SK-N-SH (cell line): ENCODE measurements around the gene LRRIQ4. TPM values are rescaled to one million over a fixed set of nuclear protein-coding genes. Genes with fewer than 3 reads are reported as not detected.

Experiments
- CTCF ChIA-PET: fragments of 300-600, 350-600 bp; formaldehyde crosslinking; extraction: SDS; loops from one replicate; lab custom pipeline; 2021; lab: Yijun Ruan, JAX
- POLR2A ChIA-PET: fragments of 350-600 bp; sonication (Branson Sonifier 250); formaldehyde crosslinking; extraction: SDS; loops from one replicate; lab custom pipeline; 2020; ENCODE audit warnings: antibody characterized with exemption, inconsistent platforms; lab: Yijun Ruan, JAX
- DNase-seq: peaks from one replicate; pipeline ENCODE4 v3.0.0; 2012
- H2AFZ ChIP-seq: fragments of 200-600 bp; sonication (generic); 2 replicates; pipeline ENCODE4 v1.8.1; 2016; ENCODE audit warnings: antibody characterized with exemption, mild to moderate bottlenecking, low read depth
- H3F3A ChIP-seq: fragments of 200-600 bp; sonication (generic); replicated peaks from 2 replicates; pipeline ENCODE3; 2016; ENCODE audit warnings: antibody characterized with exemption, mild to moderate bottlenecking; ENCODE audit not compliant: insufficient read depth
- H3K27ac ChIP-seq, 2 experiments: fragments of 200-500 bp in 1 of 2; fragments of 200-600 bp in 1 of 2; sonication (Bioruptor generic) in 1 of 2; sonication (generic), shearing (Covaris generic) in 1 of 2; 2 replicates each; pipeline versions ENCODE4 v1.5.1 to v1.6.1; 2014 to 2016; ENCODE audit warnings: low read depth in 2 of 2, inconsistent platforms in 1 of 2, low read length in 1 of 2, mild to moderate bottlenecking in 1 of 2, mixed read lengths in 1 of 2
- H3K27me3 ChIP-seq: fragments of 200-600 bp; sonication (generic), shearing (Covaris generic); 2 replicates; pipeline ENCODE4 v1.6.1; 2016; ENCODE audit warnings: mixed run types; ENCODE audit not compliant: insufficient read depth
- H3K36me3 ChIP-seq, 2 experiments: fragments of 200-500 bp in 1 of 2; fragments of 200-600 bp in 1 of 2; sonication (Bioruptor generic) in 1 of 2; sonication (generic) in 1 of 2; replicated peaks in 1 of 2; 2 replicates each; pipeline versions ENCODE3 to v1.5.1; 2014 to 2016; ENCODE audit warnings: low read length in 1 of 2, mild to moderate bottlenecking in 1 of 2; ENCODE audit not compliant: insufficient read depth in 2 of 2, control insufficient read depth in 1 of 2
- H3K4me1 ChIP-seq, 2 experiments: fragments of 200-500 bp in 1 of 2; fragments of 200-600 bp in 1 of 2; sonication (Bioruptor generic) in 1 of 2; sonication (generic), shearing (Covaris generic) in 1 of 2; 2 replicates each; pipeline versions ENCODE4 v1.5.1 to v1.6.1; 2014 to 2016; ENCODE audit warnings: low read depth in 1 of 2, low read length in 1 of 2, mixed run types in 1 of 2; ENCODE audit not compliant: insufficient read depth in 2 of 2, control insufficient read depth in 1 of 2
- H3K4me2 ChIP-seq: fragments of 200-600 bp; sonication (generic), shearing (Covaris generic); 2 replicates; pipeline ENCODE4 v1.6.1; 2017; ENCODE audit warnings: mixed run types
- H3K4me3 ChIP-seq, 2 experiments: fragments of 200-500 bp in 1 of 2; fragments of 200-600 bp in 1 of 2; sonication (Bioruptor generic) in 1 of 2; sonication (generic), shearing (Covaris generic) in 1 of 2; 2 replicates each; pipeline versions ENCODE4 v1.5.1 to v1.8.1; 2014 to 2016; ENCODE audit warnings: low read depth in 2 of 2, inconsistent platforms in 1 of 2, low read length in 1 of 2, mild to moderate bottlenecking in 1 of 2, mixed read lengths in 1 of 2, moderate library complexity in 1 of 2
- H3K79me2 ChIP-seq: fragments of 200-600 bp; sonication (generic); 2 replicates; pipeline ENCODE4 v1.8.1; 2017; ENCODE audit warnings: mild to moderate bottlenecking; ENCODE audit not compliant: insufficient read depth
- H3K9ac ChIP-seq: fragments of 200-600 bp; sonication (generic); 2 replicates; pipeline ENCODE4 v1.6.1; 2017; ENCODE audit warnings: mixed run types
- H3K9me2 ChIP-seq: fragments of 200-600 bp; sonication (generic); 2 replicates; pipeline ENCODE4 v1.6.1; 2017; ENCODE audit warnings: mixed run types
- H3K9me3 ChIP-seq: fragments of 200-600 bp; sonication (generic); 2 replicates; pipeline ENCODE4 v1.6.1; 2017; ENCODE audit warnings: mixed run types, mild to moderate bottlenecking, moderate library complexity
- H4K20me1 ChIP-seq: fragments of 200-600 bp; sonication (generic); 2 replicates; pipeline ENCODE4 v1.6.1; 2017; ENCODE audit warnings: mild to moderate bottlenecking, mixed run types; ENCODE audit not compliant: insufficient read depth
- CHD2 ChIP-seq: fragments of 150-350 bp; IDR thresholded peaks from 2 replicates; pipeline ENCODE4 v1.6.1; 2018; ENCODE audit warnings: low read length; ENCODE audit not compliant: partially characterized antibody
- CTCF ChIP-seq: fragments of 200-600 bp; sonication (generic); IDR thresholded peaks from 2 replicates; pipeline ENCODE4 v1.6.1; 2017; ENCODE audit warnings: antibody characterized with exemption, mild to moderate bottlenecking, moderate library complexity
- EZH2phosphoT487 ChIP-seq: fragments of 200-600 bp; sonication (generic); IDR thresholded peaks from 2 replicates; pipeline ENCODE4 v1.6.1; 2017; ENCODE audit warnings: low read depth, mixed run types, mild to moderate bottlenecking, antibody characterized with exemption, moderate library complexity, borderline replicate concordance
- FOSL2 ChIP-seq: IDR thresholded peaks from 2 replicates; pipeline ENCODE4 v1.4.0; 2012; ENCODE audit warnings: low read depth, mild to moderate bottlenecking, moderate library complexity, borderline replicate concordance
- FOXJ3 ChIP-seq: sonication (generic); formaldehyde crosslinking; IDR thresholded peaks from 2 replicates; pipeline ENCODE4 v1.5.1; 2020; ENCODE audit warnings: mild to moderate bottlenecking, missing genetic modification reagents
- FOXM1 ChIP-seq: IDR thresholded peaks from 2 replicates; pipeline ENCODE4 v1.4.0; 2012; ENCODE audit warnings: low read depth, mild to moderate bottlenecking
- GABPA ChIP-seq: IDR thresholded peaks from 2 replicates; pipeline ENCODE4 v1.4.0; 2012; ENCODE audit warnings: low read depth, mild to moderate bottlenecking
- GATA2 ChIP-seq: sonication (generic); formaldehyde crosslinking; IDR thresholded peaks from 2 replicates; pipeline ENCODE4 v1.5.0; 2020; ENCODE audit warnings: mild to moderate bottlenecking, missing genetic modification reagents
- IRF3 ChIP-seq: fragments of 150-350 bp; IDR thresholded peaks from 2 replicates; pipeline ENCODE4 v1.6.1; 2016; ENCODE audit warnings: mild to moderate bottlenecking, low read depth, low read length
- MEF2A ChIP-seq: IDR thresholded peaks from 2 replicates; pipeline ENCODE4 v1.4.0; 2012; ENCODE audit warnings: low read depth, borderline replicate concordance
- MXI1 ChIP-seq: IDR thresholded peaks from 2 replicates; pipeline ENCODE4 v1.6.1; 2012; ENCODE audit warnings: mild to moderate bottlenecking, low read depth, low read length, improper control_type of control experiment
- NFIC ChIP-seq: IDR thresholded peaks from 2 replicates; pipeline ENCODE4 v1.4.0; 2012; ENCODE audit warnings: borderline replicate concordance
- POLR2AphosphoS5 ChIP-seq: IDR thresholded peaks from 2 replicates; pipeline ENCODE4 v1.6.1; 2012; ENCODE audit warnings: low read depth, low read length
- REST ChIP-seq: IDR thresholded peaks from 2 replicates; pipeline ENCODE4 v1.6.1; 2012; ENCODE audit warnings: mild to moderate bottlenecking, low read depth, low read length, moderate library complexity
- RXRA ChIP-seq: IDR thresholded peaks from 2 replicates; pipeline ENCODE4 v1.4.0; 2012; ENCODE audit warnings: low read depth, mild to moderate bottlenecking, borderline replicate concordance
- SIN3A ChIP-seq: IDR thresholded peaks from 2 replicates; pipeline ENCODE4 v1.6.1; 2012; ENCODE audit warnings: low read depth, mild to moderate bottlenecking, low read length, moderate library complexity, borderline replicate concordance
- SMC3 ChIP-seq: IDR thresholded peaks from 2 replicates; pipeline ENCODE4 v1.6.1; 2012; ENCODE audit warnings: low read depth, low read length, improper control_type of control experiment
- TEAD4 ChIP-seq: IDR thresholded peaks from 2 replicates; pipeline ENCODE4 v1.4.0; 2012; ENCODE audit warnings: mild to moderate bottlenecking, borderline replicate concordance; ENCODE audit not compliant: insufficient read depth
- USF1 ChIP-seq: IDR thresholded peaks from 2 replicates; pipeline ENCODE4 v1.4.0; 2012; ENCODE audit warnings: low read depth, borderline replicate concordance
- USF2 ChIP-seq: fragments of 150-350 bp; IDR thresholded peaks from 2 replicates; pipeline ENCODE4 v1.6.1; 2017; ENCODE audit warnings: antibody characterized with exemption, low read length, low read depth, borderline replicate concordance
- YY1 ChIP-seq: IDR thresholded peaks from 2 replicates; pipeline ENCODE4 v1.4.0; 2012; ENCODE audit warnings: low read depth, mild to moderate bottlenecking
- WGBS: methylation state at CpG from one replicate; pipeline ENCODE4 v1.1.6; 2017; ENCODE audit warnings: low lambda C conversion rate; 5-methylcytosine and 5-hydroxymethylcytosine counted together
- polyA plus RNA-seq, 3 experiments: library from polyadenylated mRNA; depleted of rRNA; stranded (reverse); fragments of >200 nt; gene quantifications; 2 replicates each; pipeline ENCODE4 v1.2.3, GENCODE V29; 2012

Gene LRRIQ4
- polyA plus RNA-seq, 1 of the 3 experiments (the other 2 are of a cell fraction): not detected

- H3K9me3 ChIP-seq: no peaks in the 10 kb centered on the region
- DNase-seq: peak; percentile 85
- H3K27me3 ChIP-seq: no peaks in the 10 kb centered on the region
- H2AFZ ChIP-seq: peak within 1 kb of the TSS; percentile 100
- H3K36me3 ChIP-seq: peaks cover 32 to 36% of the 10 kb centered on the region in 2 experiments
- ChIA-PET POLR2A (interaction anchor here (1.0 to 1.7 kb wide), 3 partner anchors 36 to 205 kb away, joined by 3 to 13 read pairs (median 5); partner anchors contain the start of genes LRRC34 and LRRIQ4), CTCF (interaction anchor here (1.0 to 3.1 kb wide), 4 partner anchors 10 to 28 kb away, joined by 3 to 13 read pairs (median 3); no protein-coding TSS in a partner anchor)
- peaks cover 49% of the 10 kb centered on the region for H3K79me2 ChIP-seq
- H3K9me2 ChIP-seq: no peaks in the 10 kb centered on the region
- peak within 1 kb of the TSS; percentile 96 to 99 for H3K27ac ChIP-seq
- peak within 1 kb of the TSS; percentile 92 for H3K9ac ChIP-seq
- H3K4me2 ChIP-seq: peak within 1 kb of the TSS; percentile 93
- peaks cover 4 to 10% of the 10 kb centered on the region in 2 experiments; a peak in 3 of 4 replicates for H3K4me1 ChIP-seq
- 2% methylated on average over 30 of the region's 61 CpGs for WGBS
- 0 out of 2 replicates have a peak, but pooled peaks cover 4% of the 10 kb centered on the region for H4K20me1 ChIP-seq
- H3K4me3 ChIP-seq: peak within 1 kb of the TSS; percentile 100
- H3F3A ChIP-seq: peaks cover 34% of the 10 kb centered on the region
- TF ChIP-seq GATA2 (CRISPR knock-in tag): no peak
- TF ChIP-seq REST: no peak
- no peak for TF ChIP-seq FOSL2
- no peak for TF ChIP-seq USF2
- TF ChIP-seq FOXJ3 (CRISPR knock-in tag): no peak
- no peak for TF ChIP-seq NFIC
- no peak for TF ChIP-seq EZH2phosphoT487
- peak; percentile 84 for TF ChIP-seq GABPA
- TF ChIP-seq USF1: no peak
- no peak for TF ChIP-seq RXRA
- TF ChIP-seq POLR2AphosphoS5: peak; percentile 89
- no peak for TF ChIP-seq FOXM1
- TF ChIP-seq SIN3A: 0 out of 2 replicates have a peak, but pooled peaks have one; percentile 35
- no peak for TF ChIP-seq TEAD4
- TF ChIP-seq MXI1: peak; percentile 83
- TF ChIP-seq CHD2: peak; percentile 37
- TF ChIP-seq SMC3: no peak; the same call in 1 of the 2 replicates
- no peak for TF ChIP-seq IRF3
- peak; percentile 95 for TF ChIP-seq YY1
- no peak for TF ChIP-seq MEF2A
- no peak; the same call in 1 of the 2 replicates for TF ChIP-seq CTCF
Observed at GRCh38 chr3:169772897-169773816, 39.5 kb upstream of the LRRIQ4 start, which contains the start of gene MYNN. Gene MYNN, plus strand, starts transcription at chr3:169773396. Its CDS starts 900 bp downstream, at chr3:169774296.
